Measurements from ENCODE around the gene NFKB2. TPM values are rescaled to one million over a fixed set of nuclear protein-coding genes. Genes with fewer than 3 reads are reported as not detected.

NFKB2 gene
- total and polyA plus RNA-seq, 2 of the 8 experiments (the other 6 are each of a cell fraction or from before 2014, with no cell fraction given): 20.4 to 31.4 TPM

DNA sequence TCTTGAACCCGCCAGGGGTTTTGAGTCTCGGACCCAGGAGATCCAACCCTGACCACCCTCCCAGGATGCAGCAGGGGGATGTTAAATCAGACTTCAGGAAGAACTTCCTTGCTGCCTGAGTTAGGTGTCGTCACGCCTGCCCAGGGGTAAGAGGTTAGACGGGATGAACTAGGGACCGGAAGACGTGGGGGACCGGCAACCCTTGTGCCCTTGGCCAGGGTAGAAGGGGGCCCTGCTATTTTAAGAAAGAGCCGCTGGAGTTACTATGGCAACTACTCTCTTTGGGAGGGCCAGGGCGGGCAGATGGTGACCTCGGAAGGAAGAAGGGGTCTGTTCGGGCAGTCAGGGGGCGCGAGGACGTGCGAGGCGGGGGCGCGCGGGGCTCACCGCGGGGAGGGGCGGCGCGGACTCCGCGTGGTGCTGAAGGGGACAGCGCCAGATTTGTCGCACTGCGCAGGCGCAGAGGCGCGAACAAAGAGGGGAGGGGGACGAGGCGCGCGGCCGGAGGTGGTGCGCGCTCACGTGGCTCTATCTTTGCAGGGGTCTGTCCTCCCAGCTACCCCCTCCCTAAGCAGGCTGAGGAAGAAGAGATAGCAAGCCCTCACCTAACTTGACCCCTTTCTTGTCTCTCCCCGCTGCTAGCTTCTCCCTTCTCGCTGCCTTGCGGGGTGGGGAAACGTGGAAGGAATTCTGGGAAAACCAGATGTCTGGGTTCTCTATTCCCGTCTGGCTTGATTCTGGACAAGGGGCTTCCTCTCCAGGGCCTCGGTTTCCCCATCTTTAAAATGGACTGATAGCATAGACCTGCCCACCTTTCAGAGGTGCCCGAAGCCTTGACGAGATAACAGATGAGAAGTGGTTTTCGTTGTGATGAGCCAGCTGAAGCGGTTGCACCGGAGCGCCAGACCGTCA is 24.0 kb downstream of the NFKB2 start (continued):
- TF ChIP-seq RNF2 (IDR thresholded peaks at IDR 0.05; ENCODE audit: borderline replicate concordance, low read depth, low read length, missing control alignments, poor library complexity, severe bottlenecking): no peak
- no peak for TF ChIP-seq RBBP5 (IDR thresholded peaks at IDR 0.05; ENCODE audit: borderline replicate concordance, low read depth, low read length)
- TF ChIP-seq KDM1A (IDR thresholded peaks at IDR 0.05; ENCODE audit: borderline replicate concordance, low read length): peak; percentile 70
- no peak for TF ChIP-seq ASH2L (IDR thresholded peaks at IDR 0.05; ENCODE audit: low read length)
- TF ChIP-seq SIN3A (conservative IDR thresholded peaks at IDR 0.05 in 1 of 2, IDR thresholded peaks at IDR 0.05 in 1 of 2; ENCODE audit: low read depth in 1 of 2, low read length in 2 of 2): peak in 1 of 2 experiments; percentile 31; a peak in 1 of 4 replicates
- no peak for TF ChIP-seq GTF2F1 (IDR thresholded peaks at IDR 0.05; ENCODE audit: borderline replicate concordance, low read depth, low read length)
- peak; percentile 46 for TF ChIP-seq SAP30 (IDR thresholded peaks at IDR 0.05; ENCODE audit: insufficient read depth, insufficient replicate concordance, low read length)
- no peak for TF ChIP-seq JUN (IDR thresholded peaks at IDR 0.05; ENCODE audit: low read depth, low read length)
- TF ChIP-seq, protein P1, sequence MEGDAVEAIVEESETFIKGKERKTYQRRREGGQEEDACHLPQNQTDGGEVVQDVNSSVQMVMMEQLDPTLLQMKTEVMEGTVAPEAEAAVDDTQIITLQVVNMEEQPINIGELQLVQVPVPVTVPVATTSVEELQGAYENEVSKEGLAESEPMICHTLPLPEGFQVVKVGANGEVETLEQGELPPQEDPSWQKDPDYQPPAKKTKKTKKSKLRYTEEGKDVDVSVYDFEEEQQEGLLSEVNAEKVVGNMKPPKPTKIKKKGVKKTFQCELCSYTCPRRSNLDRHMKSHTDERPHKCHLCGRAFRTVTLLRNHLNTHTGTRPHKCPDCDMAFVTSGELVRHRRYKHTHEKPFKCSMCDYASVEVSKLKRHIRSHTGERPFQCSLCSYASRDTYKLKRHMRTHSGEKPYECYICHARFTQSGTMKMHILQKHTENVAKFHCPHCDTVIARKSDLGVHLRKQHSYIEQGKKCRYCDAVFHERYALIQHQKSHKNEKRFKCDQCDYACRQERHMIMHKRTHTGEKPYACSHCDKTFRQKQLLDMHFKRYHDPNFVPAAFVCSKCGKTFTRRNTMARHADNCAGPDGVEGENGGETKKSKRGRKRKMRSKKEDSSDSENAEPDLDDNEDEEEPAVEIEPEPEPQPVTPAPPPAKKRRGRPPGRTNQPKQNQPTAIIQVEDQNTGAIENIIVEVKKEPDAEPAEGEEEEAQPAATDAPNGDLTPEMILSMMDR (IDR thresholded peaks at IDR 0.05; ENCODE audit: control extremely low read depth in 1 of 3, insufficient read depth in 1 of 3, low read depth in 1 of 3, low read length in 3 of 3): no peak
